Skin epidermis (tissue), 12 donors: ENCODE results near the gene TARM1.

ENCODE experiments used
- H3K27ac ChIP-seq, 21 experiments: fragments of 200-600 bp; sonication (generic) in 11 of 21; one replicate each; pipeline ENCODE4 v1.5.0; 2020; ENCODE audit warnings: mild to moderate bottlenecking in 3 of 21, inconsistent platforms in 2 of 21, moderate library complexity in 2 of 21
- H3K4me3 ChIP-seq, 7 experiments: fragments of 200-600 bp; sonication (generic) in 2 of 7; one replicate each; pipeline ENCODE4 v1.5.0; 2020; ENCODE audit warnings: inconsistent platforms in 2 of 7, mild to moderate bottlenecking in 2 of 7, moderate library complexity in 1 of 7

TARM1 gene

DNA sequence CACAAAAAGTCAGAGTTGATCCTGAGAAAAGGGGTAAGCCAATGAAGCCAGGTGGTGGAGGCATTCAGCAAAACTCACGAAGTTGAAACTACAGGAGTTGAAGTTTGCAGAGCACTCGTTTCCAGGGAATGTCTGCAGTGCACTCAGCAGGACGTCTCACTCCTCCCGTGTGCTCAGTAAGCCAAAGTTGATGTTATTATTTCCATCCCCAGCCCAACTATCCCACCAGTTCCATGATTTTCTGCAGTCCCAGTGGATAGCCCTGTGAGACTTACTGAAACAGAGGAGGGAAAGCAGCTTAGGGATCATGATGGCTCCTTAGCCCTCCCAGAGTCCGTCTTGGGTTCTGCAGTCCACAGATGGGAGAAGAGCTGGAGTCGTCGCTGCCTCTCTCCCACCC, at the start of gene TARM1:
Gene TARM1, minus strand, starts transcription at position 334 of the 400 bp plus-strand sequence. Its CDS starts 25 bp downstream, at position 309.
- Histone ChIP-seq H3K27ac (no peak within 1 kb of the TSS), H3K4me3 (no peak within 1 kb of the TSS)

DNA sequence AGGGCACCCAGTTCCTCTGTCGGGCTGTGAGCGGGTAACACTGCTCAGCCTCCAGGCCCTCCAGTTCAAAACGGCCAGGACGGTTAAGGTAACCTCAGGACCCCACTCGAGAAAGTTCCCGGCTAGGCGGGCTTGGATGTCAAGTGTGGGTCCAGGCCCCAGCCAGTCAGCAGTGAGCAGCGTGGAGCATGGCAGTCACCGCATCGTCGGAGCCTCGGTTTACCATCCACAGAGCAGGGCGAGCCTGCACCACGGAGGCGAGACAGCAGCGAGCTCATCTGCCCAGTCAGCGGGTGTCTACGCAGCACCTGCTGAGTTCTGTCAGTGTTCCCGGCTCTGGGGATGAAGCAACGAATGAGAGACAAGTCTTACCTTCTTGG, 48.4 kb upstream of the TARM1 start:
- no peak overlapping the region for H3K4me3 ChIP-seq
- H3K27ac ChIP-seq, result no peak overlapping the region

DNA sequence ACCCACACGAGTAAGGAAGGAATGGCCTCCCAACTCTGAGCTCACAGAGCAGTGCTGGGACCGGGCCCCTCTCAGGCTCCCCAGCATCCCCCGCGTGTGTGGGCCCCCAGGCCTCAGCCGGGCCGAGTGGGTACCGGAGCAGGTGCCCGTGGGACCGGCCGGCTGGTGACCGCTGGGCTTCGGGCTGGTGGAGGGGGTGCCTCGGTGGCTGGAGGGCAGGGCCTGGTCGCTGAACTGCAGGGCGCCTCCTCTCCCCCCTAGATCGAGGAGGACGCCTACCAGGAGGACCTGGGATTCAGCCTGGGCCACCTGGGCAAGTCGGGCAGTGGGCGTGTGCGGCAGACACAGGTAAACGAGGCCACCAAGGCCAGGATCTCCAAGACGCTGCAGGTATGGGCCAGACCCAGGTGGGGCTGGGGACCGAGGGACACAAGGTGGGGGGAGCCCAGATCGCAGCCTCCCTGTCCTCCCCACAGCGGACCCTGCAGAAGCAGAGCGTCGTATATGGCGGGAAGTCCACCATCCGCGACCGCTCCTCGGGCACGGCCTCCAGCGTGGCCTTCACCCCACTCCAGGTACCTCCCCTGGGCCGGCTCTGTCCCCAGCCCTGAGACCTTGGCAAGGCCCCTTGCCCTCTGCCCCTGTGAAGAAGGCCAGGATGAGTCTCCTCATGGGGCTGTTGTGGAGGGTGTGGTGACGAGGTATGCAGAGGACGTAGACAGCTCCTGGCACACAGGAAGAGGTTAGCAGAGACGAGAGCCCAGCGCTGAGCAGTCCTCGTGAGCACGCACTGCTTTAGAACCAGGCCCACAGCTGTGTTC, 47.8 kb upstream of the TARM1 start:
- Histone ChIP-seq H3K4me3 (no peak overlapping the region), H3K27ac (no peak overlapping the region)

DNA sequence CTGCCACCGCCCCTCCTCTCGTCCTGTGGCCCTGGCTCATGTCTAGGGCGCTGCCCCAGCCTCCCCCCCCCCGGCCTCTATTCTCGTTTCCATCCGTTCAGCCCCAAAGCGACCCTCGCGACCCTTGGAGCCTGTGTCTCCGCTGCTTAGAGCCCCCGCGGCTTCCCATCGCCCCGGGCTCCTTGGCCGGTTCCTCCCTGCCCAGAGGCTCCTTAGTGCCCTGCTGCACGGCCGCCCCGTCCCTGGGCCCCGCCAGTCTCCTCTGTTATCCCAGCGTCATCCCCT, 47.2 kb upstream of the TARM1 start:
- no peak overlapping the region for H3K27ac ChIP-seq
- no peak overlapping the region for H3K4me3 ChIP-seq

DNA sequence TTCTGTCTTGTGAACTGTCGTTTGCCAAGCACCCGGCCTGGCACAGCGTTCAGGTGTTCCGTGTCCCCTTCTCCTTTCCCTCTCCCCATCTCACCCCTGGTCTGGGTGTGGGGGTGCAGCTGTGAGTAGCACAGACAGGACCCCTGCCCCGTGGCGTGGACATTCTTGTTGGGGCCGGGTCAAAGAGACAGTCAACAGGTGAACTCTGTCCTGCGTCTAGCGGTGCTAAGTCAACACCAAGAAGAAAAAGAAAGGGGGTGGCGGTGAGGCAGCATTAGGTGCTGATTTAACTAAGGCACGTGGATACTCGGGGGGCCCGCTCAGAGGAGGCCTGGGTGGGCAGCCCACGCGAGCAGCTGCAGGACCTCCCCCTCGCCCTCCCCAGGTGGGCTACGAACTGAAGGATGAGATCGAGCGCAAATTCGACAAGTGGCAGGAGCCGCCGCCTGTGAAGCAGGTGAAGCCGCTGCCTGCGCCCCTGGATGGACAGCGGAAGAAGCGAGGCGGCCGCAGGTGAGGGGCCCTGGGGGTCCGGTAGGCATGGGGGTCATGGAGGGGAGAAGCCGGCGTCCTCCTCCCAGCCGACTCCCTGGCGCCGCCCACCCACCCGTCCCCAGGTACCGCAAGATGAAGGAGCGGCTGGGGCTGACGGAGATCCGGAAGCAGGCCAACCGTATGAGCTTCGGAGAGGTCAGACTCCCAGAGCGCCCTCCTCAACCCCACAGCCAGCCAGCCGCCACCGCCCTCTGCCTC, 46.7 kb upstream of the TARM1 start:
- H3K27ac ChIP-seq, result no peak overlapping the region
- no peak overlapping the region for H3K4me3 ChIP-seq

DNA sequence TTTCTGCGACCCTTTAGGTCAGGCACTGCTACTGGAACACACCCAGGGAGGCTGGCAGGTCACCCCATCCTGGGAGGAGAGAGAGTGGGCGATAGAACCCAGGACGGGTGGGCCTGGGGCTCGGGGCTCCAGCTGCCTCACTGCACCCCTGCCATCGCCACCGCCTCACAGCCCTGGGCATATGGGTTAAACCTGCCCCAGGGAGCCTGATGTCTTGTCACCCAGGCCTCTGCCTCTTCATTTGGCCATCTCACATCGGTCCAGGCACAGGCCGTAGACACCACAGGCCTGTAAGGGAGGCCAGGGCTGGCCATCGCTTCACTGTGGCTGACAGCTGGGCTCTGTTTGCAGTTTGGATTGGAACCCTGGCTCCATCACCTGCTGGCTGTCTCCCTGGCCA, 44.5 kb upstream of the TARM1 start:
- Histone ChIP-seq H3K27ac (no peak overlapping the region), H3K4me3 (no peak overlapping the region)

DNA sequence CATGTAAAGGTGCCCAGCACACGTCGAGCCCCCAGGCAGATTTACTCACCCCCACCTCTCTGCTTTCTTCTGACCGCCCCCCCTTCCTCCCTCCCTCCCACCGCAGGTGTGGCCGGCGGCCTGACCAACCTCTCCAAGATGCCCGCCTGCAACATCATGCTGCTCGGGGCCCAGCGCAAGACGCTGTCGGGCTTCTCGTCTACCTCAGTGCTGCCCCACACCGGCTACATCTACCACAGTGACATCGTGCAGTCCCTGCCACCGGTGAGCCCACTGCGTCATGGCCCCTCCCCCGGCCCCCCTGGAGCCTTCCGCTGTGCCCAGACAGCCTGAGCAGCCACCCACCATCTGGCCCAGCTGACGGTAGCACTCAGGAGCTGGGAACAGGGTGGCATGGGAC, 43.2 kb upstream of the TARM1 start:
- Histone ChIP-seq H3K4me3 (no peak overlapping the region), H3K27ac (no peak overlapping the region)

DNA sequence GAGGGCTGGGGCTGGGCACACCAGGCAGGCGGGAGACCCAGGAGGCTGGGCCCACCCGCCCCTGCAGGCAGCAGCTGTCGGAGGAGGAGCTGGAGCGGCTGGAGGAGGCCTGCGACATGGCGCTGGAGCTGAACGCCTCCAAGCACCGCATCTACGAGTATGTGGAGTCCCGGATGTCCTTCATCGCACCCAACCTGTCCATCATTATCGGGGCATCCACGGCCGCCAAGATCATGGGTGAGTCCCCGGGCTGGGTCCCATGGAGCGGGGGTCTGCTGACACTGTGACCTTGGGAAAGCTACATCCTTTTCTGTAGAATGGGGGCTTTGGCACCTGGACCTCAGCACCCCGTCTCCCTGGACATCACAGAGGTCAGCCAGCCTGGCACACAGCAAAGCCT, 42.5 kb upstream of the TARM1 start:
- H3K4me3 ChIP-seq, result no peak overlapping the region
- H3K27ac ChIP-seq, result no peak overlapping the region

DNA sequence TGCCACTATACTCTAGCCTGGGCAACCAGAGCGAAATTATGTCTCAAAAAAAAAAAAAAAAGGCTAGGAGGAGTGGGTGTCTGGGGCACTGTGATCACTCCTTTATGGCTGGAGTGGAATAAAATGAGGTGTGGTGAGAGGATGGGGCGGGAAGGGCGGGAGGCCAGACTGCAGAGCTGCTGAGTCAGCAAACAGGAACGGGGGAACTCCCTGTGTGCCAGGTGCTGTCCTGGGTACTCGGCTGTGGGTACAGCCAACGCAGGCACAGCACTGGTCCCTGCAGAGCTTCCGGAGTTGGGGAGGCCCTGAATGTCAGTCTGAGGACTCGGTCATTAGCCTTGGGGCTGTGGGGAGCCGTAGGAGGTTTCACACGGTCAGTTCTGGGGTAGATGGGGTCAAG, 40.1 kb upstream of the TARM1 start:
- H3K4me3 ChIP-seq, result no peak overlapping the region
- H3K27ac ChIP-seq, result no peak overlapping the region

DNA sequence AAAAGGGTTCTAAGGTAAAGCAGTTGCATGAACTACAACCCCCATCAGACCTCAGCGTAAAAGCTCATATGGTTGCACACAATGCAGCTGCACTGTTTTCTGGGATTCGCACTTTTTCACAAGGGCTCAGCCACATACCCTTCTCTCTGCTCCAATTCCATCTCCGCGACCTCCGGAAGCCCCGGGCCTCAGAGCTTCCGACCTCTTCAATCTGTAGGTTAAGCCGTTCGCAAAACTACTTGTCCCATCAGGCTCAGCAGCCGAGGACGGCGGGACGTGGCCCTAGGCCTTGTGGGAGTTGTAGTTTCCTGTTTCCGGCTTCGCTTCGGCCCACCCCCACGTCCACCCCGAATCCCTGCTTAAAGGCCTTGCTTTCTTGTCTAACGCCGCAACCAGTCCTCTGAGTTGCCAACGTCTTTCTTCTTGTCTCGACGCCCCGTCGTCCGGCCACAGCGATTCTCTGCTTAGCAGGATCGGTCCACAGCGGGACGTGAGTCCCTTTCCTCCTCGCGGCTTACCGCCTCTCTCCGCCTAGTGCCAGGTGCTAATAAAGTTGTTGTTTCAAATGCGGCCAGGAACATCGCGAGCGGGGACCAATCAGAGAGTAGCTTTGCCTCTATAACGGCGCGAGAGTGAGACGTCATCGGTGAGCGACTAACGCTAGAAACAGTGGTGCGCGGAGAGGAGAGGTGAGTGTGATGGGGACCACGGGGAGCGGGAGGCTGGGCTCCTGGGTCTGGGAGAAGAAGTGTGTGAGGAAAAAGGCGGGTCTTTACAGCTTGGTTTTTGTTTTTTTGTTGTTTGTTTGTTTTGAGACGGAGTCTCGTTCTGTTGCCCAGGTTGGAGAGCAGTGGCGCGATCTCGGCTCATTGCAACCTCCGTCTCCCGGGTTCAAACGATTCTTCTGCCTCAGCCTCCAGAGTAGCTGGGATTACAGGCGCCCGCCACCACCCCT, 34.2 kb upstream of the TARM1 start, which contains the start of the genes PRPF31 and TFPT:
Gene PRPF31, plus strand, starts transcription at position 646 of the 955 bp plus-strand sequence. CDS start 2,525 bp downstream, outside the sequence.
Gene TFPT, minus strand, starts transcription at position 549 of the 955 bp plus-strand sequence. Its CDS starts 388 bp downstream, at position 161.
- peak within 1 kb of the TSS; percentile 66 to 95 (median 89) for H3K4me3 ChIP-seq
- H3K27ac ChIP-seq, result peak within 1 kb of the TSS; percentile 71 to 99 (median 90)

DNA sequence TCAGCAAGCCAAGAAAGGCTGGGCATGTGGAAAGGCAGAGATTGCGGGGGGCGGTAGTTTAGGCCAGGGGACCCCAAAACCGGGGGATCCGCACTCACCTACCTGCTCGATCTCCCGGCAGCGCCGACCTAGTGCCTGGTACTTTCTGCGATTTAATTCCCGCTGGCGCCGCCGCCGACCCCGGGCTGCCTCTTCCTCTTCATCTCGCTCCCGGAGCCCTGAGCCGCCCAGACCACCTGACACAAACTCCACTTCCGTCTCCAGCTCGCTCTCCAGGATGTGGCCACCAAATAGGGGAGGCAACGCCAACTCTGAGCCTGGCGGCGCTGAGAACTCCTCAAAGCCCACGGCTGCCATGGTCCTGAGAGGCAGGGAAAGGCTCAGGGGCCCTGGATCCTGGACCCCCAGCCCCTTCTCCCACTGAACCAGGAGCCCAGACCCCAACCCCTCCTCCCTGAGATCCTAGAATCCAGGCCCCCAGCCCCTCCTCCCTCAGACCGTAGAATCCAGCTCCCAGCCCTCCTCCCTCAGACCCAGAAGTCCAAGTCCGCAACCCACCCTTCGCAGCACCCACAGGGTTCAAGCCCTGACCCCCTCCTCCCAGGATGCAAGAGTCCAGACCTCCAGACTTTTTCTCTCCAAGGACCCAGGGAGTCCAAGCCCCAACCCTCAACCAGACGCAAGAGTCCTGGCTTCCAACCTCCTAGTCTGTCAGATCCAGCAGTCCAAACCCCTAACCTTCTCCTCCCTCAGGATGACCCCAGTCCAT, 33.4 kb upstream of the TARM1 start:
- H3K27ac ChIP-seq, result peak overlapping the region in 19 of 21 experiments; percentile 71 to 99 (median 92)

DNA sequence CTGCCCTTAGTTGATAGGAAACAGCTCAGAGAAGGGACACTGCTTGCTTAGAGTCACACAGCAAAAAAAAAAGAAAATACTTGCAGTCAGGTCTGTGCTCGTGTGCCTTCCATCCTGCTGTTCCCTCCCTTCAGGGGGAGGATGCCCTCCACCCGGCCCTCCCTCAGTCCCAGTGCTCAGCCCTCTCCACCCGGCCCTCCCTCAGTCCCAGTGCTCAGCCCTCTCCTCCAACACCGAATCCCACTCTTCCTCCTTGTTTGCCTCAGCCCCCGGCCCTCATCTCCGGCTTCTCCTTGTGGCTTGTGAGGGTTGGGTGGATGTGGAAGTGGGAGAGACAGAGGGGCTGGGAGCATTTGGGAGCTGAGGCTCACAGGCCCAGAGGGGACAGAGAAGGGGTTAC, 28.5 kb upstream of the TARM1 start:
- H3K4me3 ChIP-seq, result no peak overlapping the region
- no peak overlapping the region for H3K27ac ChIP-seq

More for the DNA sequence above, 33.4 kb upstream of the TARM1 start:
- peak overlapping the region; percentile 66 to 95 (median 89) for H3K4me3 ChIP-seq

DNA sequence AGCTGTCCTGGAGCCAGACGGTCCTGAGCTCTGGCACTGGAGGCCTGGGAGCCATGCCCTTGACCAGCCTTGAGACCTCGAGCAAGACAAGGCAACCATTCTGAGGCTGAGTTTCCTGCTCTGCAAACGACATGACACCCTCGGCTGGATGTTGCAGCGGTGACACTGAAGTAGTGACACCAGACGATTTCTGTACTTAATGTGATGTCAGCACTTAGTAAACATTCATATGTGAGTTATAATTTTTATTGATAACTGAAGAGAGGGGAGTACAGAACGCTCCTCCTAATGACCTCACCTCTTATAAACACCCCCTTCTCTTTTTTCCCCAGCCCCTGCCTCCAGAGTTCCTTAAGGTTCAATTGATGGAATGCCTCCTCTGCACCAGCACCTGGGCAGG, 27.3 kb upstream of the TARM1 start:
- Histone ChIP-seq H3K27ac (no peak overlapping the region), H3K4me3 (no peak overlapping the region)

DNA sequence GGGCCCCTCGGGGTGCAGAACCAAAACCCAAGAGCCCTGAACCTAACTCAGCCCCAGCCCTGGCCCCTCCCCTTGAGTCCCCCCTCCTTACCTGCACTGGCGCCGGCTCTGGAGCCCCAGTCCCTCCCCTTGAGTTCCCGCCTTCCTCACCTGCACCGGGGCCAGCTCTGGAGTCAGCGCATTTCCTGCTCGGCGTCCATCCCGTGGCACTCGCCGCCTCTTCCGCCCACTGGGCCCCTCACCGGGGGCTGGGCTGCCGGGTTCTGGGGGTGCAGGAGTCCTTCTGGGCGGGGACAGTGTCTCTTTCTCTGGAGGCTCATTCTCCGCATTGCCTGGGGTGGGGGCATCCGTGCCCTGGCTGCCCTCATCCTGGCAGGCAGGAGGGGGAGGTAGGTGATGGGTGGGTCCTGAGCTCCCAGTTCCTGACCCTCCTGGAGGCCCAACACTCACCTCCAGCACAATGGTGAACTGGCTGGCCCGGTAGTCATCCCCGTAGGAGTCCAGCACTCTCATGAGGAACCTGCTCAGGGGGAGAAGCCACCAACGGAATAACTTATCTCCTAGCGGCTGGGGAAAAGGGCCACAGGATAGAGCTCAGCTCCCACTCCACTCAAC, 26.8 kb upstream of the TARM1 start:
- H3K4me3 ChIP-seq, result no peak overlapping the region
- no peak overlapping the region for H3K27ac ChIP-seq

DNA sequence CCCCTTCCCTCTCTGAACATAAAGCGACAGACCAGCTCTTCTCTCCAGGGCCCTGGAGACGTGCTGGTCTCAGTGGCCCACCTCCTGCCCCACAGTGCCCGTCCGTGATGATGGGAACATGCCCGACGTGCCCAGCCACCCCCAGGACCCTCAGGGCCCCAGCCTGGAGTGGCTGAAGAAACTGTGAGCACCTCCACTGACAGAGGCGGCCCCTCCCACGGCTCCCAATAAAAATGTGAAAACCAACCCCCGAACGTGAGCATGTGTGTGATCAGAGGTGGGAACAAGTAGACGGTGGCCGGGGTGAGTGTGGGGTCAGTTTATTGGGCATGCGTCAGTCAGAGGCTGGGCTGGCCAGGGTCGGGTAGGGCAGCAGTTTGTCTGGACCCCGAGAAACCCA, 25.6 kb upstream of the TARM1 start:
- Histone ChIP-seq H3K4me3 (no peak overlapping the region), H3K27ac (no peak overlapping the region)

DNA sequence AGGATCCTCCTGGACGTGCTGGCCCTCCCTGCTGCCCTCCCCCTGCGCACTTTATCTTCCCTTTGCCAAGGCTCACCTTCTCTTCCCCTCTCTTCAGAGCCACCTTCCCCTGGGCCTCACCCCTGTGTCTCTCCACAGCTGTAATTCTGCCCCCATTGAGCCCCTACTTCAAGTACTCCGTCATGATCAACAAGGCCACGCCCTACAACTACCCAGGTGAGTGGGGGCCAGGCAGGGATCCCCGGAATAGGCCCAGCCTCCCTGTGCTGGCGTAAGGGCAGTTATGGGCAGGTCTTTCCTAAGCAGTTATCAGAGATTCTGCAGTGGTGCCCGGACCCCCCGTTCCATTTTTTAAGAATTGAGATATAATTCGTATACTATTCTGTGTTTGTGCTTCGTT, 24.6 kb upstream of the TARM1 start:
- no peak overlapping the region for H3K27ac ChIP-seq
- H3K4me3 ChIP-seq, result no peak overlapping the region

DNA sequence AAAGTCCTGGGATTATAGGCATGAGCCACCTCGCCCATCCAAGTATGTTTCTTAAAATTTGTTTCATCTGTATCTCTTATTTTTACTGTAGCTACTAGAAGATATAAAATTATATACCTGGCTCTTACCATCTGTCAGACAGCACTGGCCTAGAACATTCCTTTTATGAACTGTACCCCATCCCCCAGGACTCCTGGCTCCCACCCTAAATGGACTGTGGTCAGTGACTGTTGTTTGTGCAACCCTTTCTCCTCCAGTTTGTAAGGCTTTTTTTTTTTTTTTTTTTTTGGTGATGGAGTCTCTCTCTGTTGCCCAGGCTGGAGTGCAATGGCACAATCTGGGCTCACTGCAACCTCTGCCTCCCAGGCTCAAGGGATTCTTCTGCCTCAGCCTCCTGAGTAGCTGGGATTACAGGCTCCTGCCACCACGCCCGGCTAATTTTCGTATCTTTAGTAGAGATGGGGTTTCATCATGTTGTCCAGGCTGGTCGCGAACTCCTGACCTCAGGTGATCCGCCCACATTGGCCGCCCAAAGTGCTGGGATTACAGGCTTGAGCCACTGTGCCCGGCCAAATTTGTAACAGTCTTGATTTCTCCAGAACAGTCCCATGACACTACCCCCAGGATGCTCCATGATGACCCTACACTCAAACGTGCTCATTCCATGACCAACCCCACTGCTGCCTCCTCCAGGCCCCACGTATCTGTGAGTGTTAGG, 24.0 kb upstream of the TARM1 start:
- H3K27ac ChIP-seq, result no peak overlapping the region

More for the DNA sequence above, 24.0 kb upstream of the TARM1 start:
- no peak overlapping the region for H3K4me3 ChIP-seq
